Vein endothelial cell (primary cell): ENCODE measurements around the gene PHLDA1. TPM values are rescaled to one million over a fixed set of nuclear protein-coding genes. Genes with fewer than 3 reads are reported as not detected.

Source experiments
- total RNA-seq: library from RNA; depleted of rRNA; stranded (reverse); fragments of >200 nt; gene quantifications from 2 replicates; pipeline ENCODE4 v1.2.3, GENCODE V29; 2012

PHLDA1 gene
- total RNA-seq: 42.5 and 75.9 TPM in 2 replicates

DNA sequence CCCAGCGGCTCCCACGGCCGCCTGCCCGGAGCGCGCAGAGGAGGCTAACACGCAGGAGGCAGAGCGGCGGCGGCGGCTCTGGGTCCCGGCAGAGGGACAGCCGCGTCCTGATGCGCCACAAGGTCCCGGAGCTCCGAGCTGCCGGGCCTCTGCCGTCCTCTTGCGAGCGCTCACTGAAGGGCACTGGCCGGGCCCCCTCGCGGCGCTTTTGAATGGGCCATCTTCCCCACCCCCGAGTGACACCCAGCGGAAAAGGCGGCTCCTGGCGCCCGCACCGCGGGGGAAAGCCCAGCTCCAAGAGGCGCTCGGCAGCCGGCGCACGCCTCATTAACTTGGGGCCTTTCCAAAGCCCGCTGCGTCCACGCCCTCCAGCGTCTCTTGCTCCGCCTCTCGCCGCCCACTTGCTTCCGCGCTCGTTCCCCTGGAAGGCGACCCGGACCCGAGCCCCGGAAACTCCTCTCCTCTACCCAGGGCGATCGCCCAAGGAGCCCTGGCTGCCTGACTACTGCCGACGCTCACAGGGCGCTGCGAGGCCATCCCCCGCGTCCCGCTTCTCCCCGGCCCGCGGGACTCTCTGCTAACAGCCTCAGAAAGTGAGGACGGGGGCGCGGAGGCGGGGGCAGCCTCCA is at the start of gene PHLDA1:
TSS of gene PHLDA1 (minus strand) at position 363 of the 629 bp plus-strand sequence.

Other genes starting within 250 kb of the PHLDA1 start
- 261 and 289 TPM in 2 replicates for gene NAP1L1, start 52.9 kb upstream of the PHLDA1 start, total RNA-seq